ENCODE data around the gene WIPF2. TPM values are rescaled to one million over a fixed set of nuclear protein-coding genes. Genes with fewer than 3 reads are reported as not detected.
A peak's percentile ranks its signal among the peaks of the same experiment; 100 is the strongest.

The WIPF2 gene
- total RNA-seq, 2 experiments from 2014 or later, result 22.0 to 27.4 TPM

- Mint-ChIP-seq H3K27ac (no peak overlapping the region), H3K27me3 (ENCODE audit: low read depth) (no peaks in the 10 kb centered on the region), H3K4me3 (peak overlapping the region; percentile 18), H3K4me1 (ENCODE audit: low read depth) (peaks cover 9% of the 10 kb centered on the region), H3K36me3 (ENCODE audit: low read depth) (peaks cover 18% of the 10 kb centered on the region), H3K9me3 (ENCODE audit: insufficient read depth) (no peaks in the 10 kb centered on the region)
- DNase-seq (no peak), ATAC-seq (no peak)
- CTCF ChIA-PET, result interaction anchor here (1.3 to 7.1 kb wide), 4 partner anchors 10 to 153 kb away, joined by 4 to 46 read pairs (median 17); no protein-coding TSS in a partner anchor
- POLR2A ChIA-PET, result no interaction called here
Observed at GRCh38 chr17:40178660-40179059, 40.4 kb upstream of the WIPF2 start.

- CTCF ChIA-PET, result interaction anchor here (0.7 to 3.5 kb wide), 5 partner anchors 8 to 66 kb away, joined by 3 to 21 read pairs (median 6); no protein-coding TSS in a partner anchor
- ATAC-seq (no peak), DNase-seq (no peak)
- Mint-ChIP-seq H3K4me1 (ENCODE audit: low read depth) (peaks cover 9% of the 10 kb centered on the region), H3K4me3 (no peak overlapping the region), H3K27me3 (ENCODE audit: low read depth) (no peaks in the 10 kb centered on the region), H3K9me3 (ENCODE audit: insufficient read depth) (no peaks in the 10 kb centered on the region), H3K36me3 (ENCODE audit: low read depth) (peaks cover 12% of the 10 kb centered on the region), H3K27ac (no peak overlapping the region)
- POLR2A ChIA-PET, result interaction anchor here (1.0 kb wide), 1 partner anchor 1511 kb away, joined by 3 read pairs; no protein-coding TSS in a partner anchor
Observed at GRCh38 chr17:40179923-40180659, 39.0 kb upstream of the WIPF2 start.

- Mint-ChIP-seq H3K4me1 (ENCODE audit: low read depth) (peaks cover 9% of the 10 kb centered on the region), H3K27me3 (ENCODE audit: low read depth) (no peaks in the 10 kb centered on the region)
- CTCF ChIA-PET, result interaction anchor here (1.8 to 3.5 kb wide), 2 partner anchors 10 to 67 kb away, joined by 6 to 21 read pairs; no protein-coding TSS in a partner anchor
Observed at GRCh38 chr17:40180694-40181093, 38.4 kb upstream of the WIPF2 start.

GRCh38 chr17:40181205-40181604, 37.9 kb upstream of the WIPF2 start:
- DNase-seq, result no peak
- Mint-ChIP-seq H3K27me3 (ENCODE audit: low read depth) (no peaks in the 10 kb centered on the region), H3K9me3 (ENCODE audit: insufficient read depth) (no peaks in the 10 kb centered on the region), H3K4me1 (ENCODE audit: low read depth) (peaks cover 9% of the 10 kb centered on the region), H3K4me3 (no peak overlapping the region), H3K36me3 (ENCODE audit: low read depth) (peaks cover 6% of the 10 kb centered on the region), H3K27ac (no peak overlapping the region)
- no peak for ATAC-seq
- POLR2A ChIA-PET, result no interaction called here
- CTCF ChIA-PET, result interaction anchor here (1.8 to 3.5 kb wide), 2 partner anchors 10 to 67 kb away, joined by 6 to 21 read pairs; no protein-coding TSS in a partner anchor

More at GRCh38 chr17:40180694-40181093, 38.4 kb upstream of the WIPF2 start:
- ATAC-seq (no peak), DNase-seq (no peak)
- POLR2A ChIA-PET, result no interaction called here
- no peak overlapping the region for H3K27ac Mint-ChIP-seq
- H3K4me3 Mint-ChIP-seq, result no peak overlapping the region
- H3K36me3 Mint-ChIP-seq (ENCODE audit: low read depth), result peaks cover 11% of the 10 kb centered on the region
- no peaks in the 10 kb centered on the region for H3K9me3 Mint-ChIP-seq (ENCODE audit: insufficient read depth)

- H3K36me3 Mint-ChIP-seq (ENCODE audit: low read depth), result no peaks in the 10 kb centered on the region
- ATAC-seq (no peak), DNase-seq (no peak)
- ChIA-PET CTCF (interaction anchor here (0.9 kb wide), 2 partner anchors 10 to 69 kb away, joined by 3 to 4 read pairs; no protein-coding TSS in a partner anchor), POLR2A (interaction anchor here (1.4 kb wide), 1 partner anchor 9 kb away, joined by 3 read pairs; no protein-coding TSS in a partner anchor)
- no peaks in the 10 kb centered on the region for H3K27me3 Mint-ChIP-seq (ENCODE audit: low read depth)
- peaks cover 4% of the 10 kb centered on the region for H3K4me1 Mint-ChIP-seq (ENCODE audit: low read depth)
- no peak overlapping the region for H3K4me3 Mint-ChIP-seq
- no peaks in the 10 kb centered on the region for H3K9me3 Mint-ChIP-seq (ENCODE audit: insufficient read depth)
- H3K27ac Mint-ChIP-seq, result no peak overlapping the region
Observed at GRCh38 chr17:40182606-40183005, 36.5 kb upstream of the WIPF2 start.

- Mint-ChIP-seq H3K9me3 (ENCODE audit: insufficient read depth) (no peaks in the 10 kb centered on the region), H3K4me1 (ENCODE audit: low read depth) (peaks cover 18% of the 10 kb centered on the region), H3K36me3 (ENCODE audit: low read depth) (no peaks in the 10 kb centered on the region), H3K27me3 (ENCODE audit: low read depth) (peaks cover 5% of the 10 kb centered on the region), H3K4me3 (no peak overlapping the region), H3K27ac (no peak overlapping the region)
- ChIA-PET CTCF (interaction anchor here (1.0 to 1.9 kb wide), 2 partner anchors 32 to 101 kb away, joined by 3 to 5 read pairs; partner anchors contain the start of gene WIPF2), POLR2A (no interaction called here)
- DNase-seq (no peak), ATAC-seq (no peak)
Observed at GRCh38 chr17:40187238-40187637, 31.9 kb upstream of the WIPF2 start.

- Mint-ChIP-seq H3K9me3 (ENCODE audit: insufficient read depth) (no peaks in the 10 kb centered on the region), H3K36me3 (ENCODE audit: low read depth) (no peaks in the 10 kb centered on the region), H3K4me1 (ENCODE audit: low read depth) (peaks cover 18% of the 10 kb centered on the region), H3K27me3 (ENCODE audit: low read depth) (peaks cover 5% of the 10 kb centered on the region), H3K27ac (no peak overlapping the region), H3K4me3 (no peak overlapping the region)
- DNase-seq (no peak), ATAC-seq (no peak)
- ChIA-PET POLR2A (no interaction called here), CTCF (interaction anchor here (0.9 to 2.0 kb wide), 5 partner anchors 9 to 103 kb away, joined by 3 to 6 read pairs (median 4); no protein-coding TSS in a partner anchor)
Observed at GRCh38 chr17:40188694-40189093, 30.4 kb upstream of the WIPF2 start.

GRCh38 chr17:40190197-40191021, 28.7 kb upstream of the WIPF2 start:
- peaks cover 27% of the 10 kb centered on the region for H3K4me1 Mint-ChIP-seq (ENCODE audit: low read depth)
- no peak overlapping the region for H3K27ac Mint-ChIP-seq
- H3K27me3 Mint-ChIP-seq (ENCODE audit: low read depth), result peaks cover 5% of the 10 kb centered on the region
- H3K4me3 Mint-ChIP-seq, result peak overlapping the region; percentile 69
- ATAC-seq (peak; percentile 55), DNase-seq (peak; percentile 44)
- ChIA-PET POLR2A (interaction anchor here (1.0 kb wide), 1 partner anchor 8 kb away, joined by 3 read pairs; no protein-coding TSS in a partner anchor), CTCF (interaction anchor here (0.6 to 6.0 kb wide), 22 partner anchors 9 to 1455 kb away, joined by 3 to 110 read pairs (median 8); partner anchors contain the start of genes CASC3, CSF3, MED24 and WIPF2)
- no peaks in the 10 kb centered on the region for H3K9me3 Mint-ChIP-seq (ENCODE audit: insufficient read depth)
- no peaks in the 10 kb centered on the region for H3K36me3 Mint-ChIP-seq (ENCODE audit: low read depth)

GRCh38 chr17:40191237-40192208, 27.6 kb upstream of the WIPF2 start:
- peak overlapping the region; percentile 66 for H3K27ac Mint-ChIP-seq
- H3K27me3 Mint-ChIP-seq (ENCODE audit: low read depth), result peaks cover 5% of the 10 kb centered on the region

GRCh38 chr17:40192961-40193360, 26.1 kb upstream of the WIPF2 start:
- Mint-ChIP-seq H3K4me1 (ENCODE audit: low read depth) (peaks cover 25% of the 10 kb centered on the region), H3K27ac (no peak overlapping the region)
- no peak for ATAC-seq

More at GRCh38 chr17:40191237-40192208, 27.6 kb upstream of the WIPF2 start:
- Mint-ChIP-seq H3K4me3 (peak overlapping the region; percentile 92), H3K9me3 (ENCODE audit: insufficient read depth) (no peaks in the 10 kb centered on the region), H3K36me3 (ENCODE audit: low read depth) (no peaks in the 10 kb centered on the region), H3K4me1 (ENCODE audit: low read depth) (peaks cover 27% of the 10 kb centered on the region)
- DNase-seq, result peak; percentile 74
- CTCF ChIA-PET, result interaction anchor here (0.5 to 6.0 kb wide), 32 partner anchors 8 to 208 kb away, joined by 3 to 110 read pairs (median 4); partner anchors contain the start of genes CSF3, MED24, NR1D1 and WIPF2
- ATAC-seq, result peak; percentile 90
- POLR2A ChIA-PET, result interaction anchor here (0.6 to 3.5 kb wide), 3 partner anchors 9 to 97 kb away, joined by 3 to 11 read pairs (median 4); partner anchors contain the start of gene WIPF2

More at GRCh38 chr17:40192961-40193360, 26.1 kb upstream of the WIPF2 start:
- no peak overlapping the region for H3K4me3 Mint-ChIP-seq
- no peaks in the 10 kb centered on the region for H3K36me3 Mint-ChIP-seq (ENCODE audit: low read depth)
- POLR2A ChIA-PET, result interaction anchor here (3.5 kb wide), 1 partner anchor 26 kb away, joined by 11 read pairs; the partner anchor contains the start of gene WIPF2
- H3K27me3 Mint-ChIP-seq (ENCODE audit: low read depth), result peaks cover 5% of the 10 kb centered on the region
- CTCF ChIA-PET, result interaction anchor here (0.6 to 6.0 kb wide), 12 partner anchors 10 to 500 kb away, joined by 3 to 110 read pairs (median 10); partner anchors contain the start of gene WIPF2
- DNase-seq, result no peak
- no peaks in the 10 kb centered on the region for H3K9me3 Mint-ChIP-seq (ENCODE audit: insufficient read depth)

Measured in activated CD8-positive, alpha-beta T cell treated with anti-CD3 and anti-CD28 coated beads, Interleukin-2, amount 10 ng/mL, durations not matched to agents 7 days and 5 days (primary cell).